Measurements from ENCODE around the gene COMMD6. TPM values are rescaled to one million over a fixed set of nuclear protein-coding genes. Genes with fewer than 3 reads are reported as not detected.

COMMD6 gene
- total and polyA plus RNA-seq, 2 donors (not counting 3 experiments of a cell fraction or from before 2014, with no cell fraction given): 71.7 to 122 TPM

DNA sequence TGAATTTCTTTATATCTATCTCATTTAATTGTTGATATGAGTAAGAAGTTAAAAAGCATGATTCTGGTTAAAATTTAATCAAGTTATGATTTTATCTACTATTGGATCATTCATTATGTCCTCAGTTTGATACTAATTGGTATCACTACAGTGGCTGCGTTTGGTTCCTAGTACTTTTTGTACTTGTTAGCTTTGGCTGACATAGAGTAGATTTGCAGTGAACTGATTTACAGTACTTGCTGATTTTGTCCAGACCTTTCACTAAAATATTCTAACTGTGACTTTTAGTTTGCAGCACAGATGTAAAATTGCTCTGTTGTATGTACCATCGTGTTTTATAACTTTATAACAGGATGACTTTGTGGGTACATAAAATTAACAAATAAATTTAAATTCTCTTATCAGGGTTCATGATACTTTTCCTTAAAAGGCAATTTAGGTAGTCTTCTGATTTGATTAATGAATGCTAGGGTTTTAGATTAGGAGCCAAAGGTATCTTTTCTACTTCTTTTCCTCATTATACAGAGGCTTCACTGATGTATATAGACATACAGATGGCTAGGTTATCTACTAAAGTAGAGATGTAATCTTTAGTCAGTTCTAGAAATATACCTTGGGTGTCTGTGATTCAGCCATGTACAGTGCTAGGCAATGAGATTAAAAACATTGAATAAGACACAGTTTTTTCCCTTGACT lies 20.7 kb upstream of the COMMD6 start:
- no peaks in the 10 kb centered on the region for H3K4me1 ChIP-seq (ENCODE audit: control insufficient read depth, extremely low read depth, insufficient read depth, low read length)
- POLR2A ChIA-PET: no interaction called here
- peaks cover 12% of the 10 kb centered on the region for H3K79me2 ChIP-seq (ENCODE audit: control insufficient read depth, insufficient read depth, low read length)
- intact Hi-C loops (cut with micrococcal nuclease): no loop called here
- H3K4me2 ChIP-seq (ENCODE audit: insufficient read depth, low read length): no peak overlapping the region
- no peak overlapping the region for H3K4me3 ChIP-seq (replicated peaks in 1 of 3; ENCODE audit: insufficient read depth in 1 of 3, low read depth in 1 of 3, low read length in 3 of 3)
- CTCF ChIA-PET: no interaction called here
- dilution Hi-C loops (cut with MboI; ENCODE audit: extremely low pct_ligation_motif_present, low sequenced_read_pairs): no loop called here
- H3K36me3 ChIP-seq (ENCODE audit: control insufficient read depth in 2 of 2, extremely low read depth in 1 of 2, insufficient read depth in 2 of 2, low read length in 2 of 2): peaks cover 0 to 10% of the 10 kb centered on the region in 2 experiments
- FAIRE-seq (no peak), DNase-seq (ENCODE audit: low read depth, low spot score) (no peak)
- peaks cover 2% of the 10 kb centered on the region for H3K9me1 ChIP-seq (replicated peaks; ENCODE audit: control insufficient read depth, extremely low read depth, insufficient read depth, low read length)
- BruUV-seq (replicated peaks): no TSS peak
- no peak overlapping the region for H3K27ac ChIP-seq (ENCODE audit: insufficient read depth, low read depth, low read length)
- H2AFZ ChIP-seq (ENCODE audit: low read depth, low read length): no peak overlapping the region
- no peak overlapping the region for H3K9ac ChIP-seq (replicated peaks; ENCODE audit: extremely low read depth, insufficient read depth, low read length)
- no peaks in the 10 kb centered on the region for H3K27me3 ChIP-seq (ENCODE audit: control insufficient read depth in 2 of 2, insufficient read depth in 2 of 2, low read length in 2 of 2)
- H3K9me3 ChIP-seq (replicated peaks; ENCODE audit: control insufficient read depth, insufficient read depth, low read length): no peaks in the 10 kb centered on the region
- TF ChIP-seq POLR2A (IDR thresholded peaks at IDR 0.05; ENCODE audit: low read depth, low read length): no peak
- H4K20me1 ChIP-seq (replicated peaks; ENCODE audit: control insufficient read depth, extremely low read depth, insufficient read depth, low read length): no peaks in the 10 kb centered on the region

DNA sequence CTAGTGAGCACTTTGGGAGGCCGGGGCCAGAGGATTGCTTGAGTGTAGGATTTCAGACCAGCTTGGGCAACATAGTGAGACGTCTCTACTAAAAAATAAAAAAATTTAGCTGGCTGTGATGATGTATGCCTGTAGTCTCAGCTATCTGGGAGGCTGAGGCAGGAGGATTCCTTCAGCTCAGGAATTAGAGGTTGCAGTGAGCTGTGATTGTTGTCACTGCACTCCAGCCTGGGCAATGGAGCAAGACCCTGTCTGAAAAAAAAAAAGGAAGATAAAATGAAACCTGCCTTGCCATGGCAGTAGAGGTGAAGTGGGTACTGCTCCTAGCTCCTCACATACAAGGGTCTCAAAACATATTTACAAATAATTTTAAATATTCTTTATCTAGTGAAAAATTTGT lies 19.3 kb upstream of the COMMD6 start:
- Histone ChIP-seq H3K27me3 (ENCODE audit: control insufficient read depth in 2 of 2, insufficient read depth in 2 of 2, low read length in 2 of 2) (no peaks in the 10 kb centered on the region), H2AFZ (ENCODE audit: low read depth, low read length) (no peak overlapping the region), H3K4me3 (replicated peaks in 1 of 3; ENCODE audit: insufficient read depth in 1 of 3, low read depth in 1 of 3, low read length in 3 of 3) (no peak overlapping the region), H3K9me1 (replicated peaks; ENCODE audit: control insufficient read depth, extremely low read depth, insufficient read depth, low read length) (peaks cover 2% of the 10 kb centered on the region), H3K36me3 (ENCODE audit: control insufficient read depth in 2 of 2, extremely low read depth in 1 of 2, insufficient read depth in 2 of 2, low read length in 2 of 2) (peaks cover 0 to 8% of the 10 kb centered on the region in 2 experiments), H3K27ac (ENCODE audit: insufficient read depth, low read depth, low read length) (no peak overlapping the region), H3K9me3 (replicated peaks; ENCODE audit: control insufficient read depth, insufficient read depth, low read length) (no peaks in the 10 kb centered on the region), H3K79me2 (ENCODE audit: control insufficient read depth, insufficient read depth, low read length) (peaks cover 18% of the 10 kb centered on the region), H3K4me2 (ENCODE audit: insufficient read depth, low read length) (no peak overlapping the region), H4K20me1 (replicated peaks; ENCODE audit: control insufficient read depth, extremely low read depth, insufficient read depth, low read length) (no peaks in the 10 kb centered on the region), H3K9ac (replicated peaks; ENCODE audit: extremely low read depth, insufficient read depth, low read length) (no peak overlapping the region), H3K4me1 (ENCODE audit: control insufficient read depth, extremely low read depth, insufficient read depth, low read length) (no peaks in the 10 kb centered on the region)
- CTCF ChIA-PET: interaction anchor here (1.2 kb wide), 1 partner anchor 75 kb away, joined by 5 read pairs; the partner anchor contains the start of gene TBC1D4
- no TSS peak for BruUV-seq (replicated peaks)
- FAIRE-seq (no peak), DNase-seq (ENCODE audit: low read depth, low spot score) (no peak)
- intact Hi-C loops (cut with micrococcal nuclease) (no loop called here), dilution Hi-C loops (cut with MboI; ENCODE audit: extremely low pct_ligation_motif_present, low sequenced_read_pairs) (no loop called here)
- TF ChIP-seq, protein P1, sequence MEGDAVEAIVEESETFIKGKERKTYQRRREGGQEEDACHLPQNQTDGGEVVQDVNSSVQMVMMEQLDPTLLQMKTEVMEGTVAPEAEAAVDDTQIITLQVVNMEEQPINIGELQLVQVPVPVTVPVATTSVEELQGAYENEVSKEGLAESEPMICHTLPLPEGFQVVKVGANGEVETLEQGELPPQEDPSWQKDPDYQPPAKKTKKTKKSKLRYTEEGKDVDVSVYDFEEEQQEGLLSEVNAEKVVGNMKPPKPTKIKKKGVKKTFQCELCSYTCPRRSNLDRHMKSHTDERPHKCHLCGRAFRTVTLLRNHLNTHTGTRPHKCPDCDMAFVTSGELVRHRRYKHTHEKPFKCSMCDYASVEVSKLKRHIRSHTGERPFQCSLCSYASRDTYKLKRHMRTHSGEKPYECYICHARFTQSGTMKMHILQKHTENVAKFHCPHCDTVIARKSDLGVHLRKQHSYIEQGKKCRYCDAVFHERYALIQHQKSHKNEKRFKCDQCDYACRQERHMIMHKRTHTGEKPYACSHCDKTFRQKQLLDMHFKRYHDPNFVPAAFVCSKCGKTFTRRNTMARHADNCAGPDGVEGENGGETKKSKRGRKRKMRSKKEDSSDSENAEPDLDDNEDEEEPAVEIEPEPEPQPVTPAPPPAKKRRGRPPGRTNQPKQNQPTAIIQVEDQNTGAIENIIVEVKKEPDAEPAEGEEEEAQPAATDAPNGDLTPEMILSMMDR (IDR thresholded peaks at IDR 0.05; ENCODE audit: extremely low read depth in 1 of 2, insufficient read depth in 1 of 2, low read depth in 1 of 2, low read length in 2 of 2): no peak
- no peak for TF ChIP-seq GATA2 (IDR thresholded peaks at IDR 0.05; ENCODE audit: insufficient read depth, insufficient read length, low read depth, low read length)
- TF ChIP-seq POLR2A (IDR thresholded peaks at IDR 0.05; ENCODE audit: low read depth, low read length): no peak
- no peak for TF ChIP-seq FOS (IDR thresholded peaks at IDR 0.05; ENCODE audit: borderline replicate concordance, insufficient read depth, low read length)
- no peak for TF ChIP-seq JUN (IDR thresholded peaks at IDR 0.05; ENCODE audit: borderline replicate concordance, insufficient read depth, insufficient read length, low read depth)
- no peak for TF ChIP-seq POLR2AphosphoS5 (IDR thresholded peaks at IDR 0.05; ENCODE audit: insufficient read depth, low read depth, low read length)
- TF ChIP-seq, protein P2, sequence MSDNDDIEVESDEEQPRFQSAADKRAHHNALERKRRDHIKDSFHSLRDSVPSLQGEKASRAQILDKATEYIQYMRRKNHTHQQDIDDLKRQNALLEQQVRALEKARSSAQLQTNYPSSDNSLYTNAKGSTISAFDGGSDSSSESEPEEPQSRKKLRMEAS (IDR thresholded peaks at IDR 0.05; ENCODE audit: insufficient read depth, insufficient read length): no peak
- TF ChIP-seq MYC (IDR thresholded peaks at IDR 0.05; ENCODE audit: low read depth, low read length): no peak
- no peak for TF ChIP-seq EZH2 (IDR thresholded peaks at IDR 0.05; ENCODE audit: borderline replicate concordance, low read depth, low read length, severe bottlenecking)
- POLR2A ChIA-PET: no interaction called here
